Endothelial cell of umbilical vein (primary cell): ENCODE data around the gene AGAP3. TPM values are rescaled to one million over a fixed set of nuclear protein-coding genes. Genes with fewer than 3 reads are reported as not detected.

Experiments used
- BruUV-seq: library from RNA; stranded (reverse); fragments of 400-500 nt; replicated peaks from 2 replicates; lab custom pipeline; 2021; lab: Mats Ljungman, UMichigan
- CTCF ChIA-PET: fragments of 300-600, 350-600 bp; sonication (Branson Sonifier 250); formaldehyde crosslinking; loops from one replicate; lab custom pipeline; 2021; ENCODE audit warnings: antibody characterized with exemption, inconsistent platforms; lab: Charles Lee
- POLR2A ChIA-PET: fragments of 300-600, 350-600 bp; sonication (Branson Sonifier 250); formaldehyde crosslinking; loops from one replicate; lab custom pipeline; 2021; ENCODE audit warnings: antibody characterized with exemption, inconsistent platforms; lab: Charles Lee
- DNase-seq: peaks from one replicate; pipeline ENCODE4 v3.0.0-alpha.2; 2011; ENCODE audit warnings: low read depth, low spot score
- FAIRE-seq: peaks from 2 replicates; lab custom pipeline; 2011; peaks lifted over from hg19 to GRCh38; lab: Jason Lieb, UNC
- H2AFZ ChIP-seq: 2 replicates; pipeline ENCODE4 v1.6.0; 2012; ENCODE audit warnings: low read depth, low read length, control low read depth, inconsistent platforms
- H3K27ac ChIP-seq: 2 replicates; pipeline ENCODE4 v1.5.1; 2011; ENCODE audit warnings: low read depth, mild to moderate bottlenecking, control low read depth, low read length, moderate library complexity; ENCODE audit not compliant: insufficient read depth
- H3K27me3 ChIP-seq, 2 experiments: 2 replicates each; pipeline versions ENCODE4 v1.6.0 to v1.6.1; 2011; ENCODE audit warnings: low read length in 2 of 2, mixed read lengths in 1 of 2; ENCODE audit not compliant: control insufficient read depth in 2 of 2, insufficient read depth in 2 of 2
- H3K36me3 ChIP-seq, 2 experiments: 2 replicates in 1 of 2; 3 replicates in 1 of 2; pipeline ENCODE4 v1.5.1; 2011; ENCODE audit warnings: low read length in 2 of 2, mild to moderate bottlenecking in 1 of 2, moderate library complexity in 1 of 2; ENCODE audit not compliant: control insufficient read depth in 2 of 2, insufficient read depth in 2 of 2; ENCODE audit errors: extremely low read depth in 1 of 2
- H3K4me1 ChIP-seq: 3 replicates; pipeline ENCODE4 v1.5.1; 2011; ENCODE audit warnings: mild to moderate bottlenecking, low read length; ENCODE audit not compliant: control insufficient read depth, insufficient read depth; ENCODE audit errors: extremely low read depth
- H3K4me2 ChIP-seq: 2 replicates; pipeline ENCODE4 v1.6.1; 2011; ENCODE audit warnings: low read length, control low read depth, mixed read lengths; ENCODE audit not compliant: insufficient read depth
- H3K4me3 ChIP-seq, 3 experiments: fragments of 200-600 bp in 1 of 3; sonication (generic), shearing (Covaris generic) in 1 of 3; replicated peaks in 1 of 3; 2 replicates each; pipeline ENCODE4 v1.5.1; 2011 to 2016; ENCODE audit warnings: control low read depth in 3 of 3, low read length in 3 of 3, mild to moderate bottlenecking in 2 of 3, inconsistent platforms in 1 of 3, low read depth in 1 of 3, moderate library complexity in 1 of 3; ENCODE audit not compliant: insufficient read depth in 1 of 3
- H3K79me2 ChIP-seq: 2 replicates; pipeline ENCODE4 v1.6.0; 2012; ENCODE audit warnings: low read length, inconsistent platforms; ENCODE audit not compliant: control insufficient read depth, insufficient read depth
- H3K9ac ChIP-seq: replicated peaks from 2 replicates; pipeline ENCODE3; 2011; ENCODE audit warnings: low read length, control low read depth; ENCODE audit not compliant: insufficient read depth; ENCODE audit errors: extremely low read depth
- H3K9me1 ChIP-seq: replicated peaks from 3 replicates; pipeline ENCODE4 v1.6.0; 2011; ENCODE audit warnings: mild to moderate bottlenecking, low read length; ENCODE audit not compliant: control insufficient read depth, insufficient read depth; ENCODE audit errors: extremely low read depth
- H3K9me3 ChIP-seq: replicated peaks from 2 replicates; pipeline ENCODE4 v1.5.1; 2012; ENCODE audit warnings: low read length, inconsistent platforms; ENCODE audit not compliant: control insufficient read depth, insufficient read depth
- H4K20me1 ChIP-seq: replicated peaks from 2 replicates; pipeline ENCODE3; 2011; ENCODE audit warnings: mild to moderate bottlenecking, low read length; ENCODE audit not compliant: control insufficient read depth, insufficient read depth; ENCODE audit errors: extremely low read depth
- CTCF ChIP-seq, 2 donors: IDR thresholded peaks; 1 replicate in 1 of 2; 2 replicates in 1 of 2; pipeline ENCODE4 v1.5.1; 2011; ENCODE audit warnings: low read length in 2 of 2, mild to moderate bottlenecking in 2 of 2, moderate library complexity in 2 of 2, control low read depth in 1 of 2, inconsistent platforms in 1 of 2, low read depth in 1 of 2; ENCODE audit not compliant: insufficient read depth in 1 of 2; ENCODE audit errors: extremely low read depth in 1 of 2
- EZH2 ChIP-seq: IDR thresholded peaks from 2 replicates; pipeline ENCODE4 v1.6.1; 2012; ENCODE audit warnings: borderline replicate concordance, low read depth, mild to moderate bottlenecking, moderate library complexity, low read length, inconsistent platforms; ENCODE audit not compliant: severe bottlenecking
- FOS ChIP-seq: IDR thresholded peaks from 2 replicates; pipeline ENCODE4 v1.6.1; 2011; ENCODE audit warnings: mild to moderate bottlenecking, low read length, moderate library complexity, borderline replicate concordance; ENCODE audit not compliant: insufficient read depth
- GATA2 ChIP-seq: IDR thresholded peaks from 2 replicates; pipeline ENCODE4 v1.7.0; 2011; ENCODE audit warnings: low read depth, mild to moderate bottlenecking, moderate library complexity, mixed read lengths, low read length; ENCODE audit not compliant: insufficient read length, insufficient read depth
- JUN ChIP-seq: IDR thresholded peaks from 2 replicates; pipeline ENCODE4 v1.6.1; 2011; ENCODE audit warnings: borderline replicate concordance, low read depth; ENCODE audit not compliant: insufficient read length, insufficient read depth
- MYC ChIP-seq: IDR thresholded peaks from one replicate; pipeline ENCODE4 v1.6.1; 2011; ENCODE audit warnings: mild to moderate bottlenecking, low read depth, low read length
- POLR2A ChIP-seq: IDR thresholded peaks from 2 replicates; pipeline ENCODE4 v1.6.1; 2012; ENCODE audit warnings: low read depth, mild to moderate bottlenecking, control low read depth, low read length
- POLR2AphosphoS5 ChIP-seq: IDR thresholded peaks from 2 replicates; pipeline ENCODE4 v1.6.1; 2012; ENCODE audit warnings: low read depth, mild to moderate bottlenecking, control low read depth, low read length, moderate library complexity; ENCODE audit not compliant: insufficient read depth
- dilution Hi-C: fragments of 300-500 bp; cut with MboI; formaldehyde crosslinking; loops from one replicate; pipeline ENCODE4 v1.15.0; 2019; ENCODE audit warnings: low sequenced_read_pairs; ENCODE audit not compliant: extremely low pct_ligation_motif_present
- intact Hi-C: fragments of 100-400 bp; cut with micrococcal nuclease; formaldehyde crosslinking; loops from one replicate; pipeline ENCODE4 v1.10.0; 2022
- polyA plus RNA-seq, 4 experiments: library from polyadenylated mRNA; depleted of rRNA in 3 of 4; stranded (reverse) in 3 of 4; unstranded in 1 of 4; fragments of >200 nt; gene quantifications; 2 replicates each; pipeline versions ENCODE4 v1.2.1 to v1.2.3, GENCODE V29; 2011 to 2012; ENCODE audit warnings: missing spikeins in 1 of 4
- total RNA-seq: library from RNA; stranded (reverse); gene quantifications from 2 replicates; pipeline ENCODE4 v1.2.3, GENCODE V29; 2021
- TF ChIP-seq, protein P1 (sequence below): IDR thresholded peaks from 2 replicates; pipeline ENCODE4 v1.6.1; 2011; ENCODE audit not compliant: insufficient read depth, insufficient read length

The AGAP3 gene
- total and polyA plus RNA-seq, 2 donors (not counting 3 experiments of a cell fraction or from before 2014, with no cell fraction given): 171 to 174 TPM

DNA sequence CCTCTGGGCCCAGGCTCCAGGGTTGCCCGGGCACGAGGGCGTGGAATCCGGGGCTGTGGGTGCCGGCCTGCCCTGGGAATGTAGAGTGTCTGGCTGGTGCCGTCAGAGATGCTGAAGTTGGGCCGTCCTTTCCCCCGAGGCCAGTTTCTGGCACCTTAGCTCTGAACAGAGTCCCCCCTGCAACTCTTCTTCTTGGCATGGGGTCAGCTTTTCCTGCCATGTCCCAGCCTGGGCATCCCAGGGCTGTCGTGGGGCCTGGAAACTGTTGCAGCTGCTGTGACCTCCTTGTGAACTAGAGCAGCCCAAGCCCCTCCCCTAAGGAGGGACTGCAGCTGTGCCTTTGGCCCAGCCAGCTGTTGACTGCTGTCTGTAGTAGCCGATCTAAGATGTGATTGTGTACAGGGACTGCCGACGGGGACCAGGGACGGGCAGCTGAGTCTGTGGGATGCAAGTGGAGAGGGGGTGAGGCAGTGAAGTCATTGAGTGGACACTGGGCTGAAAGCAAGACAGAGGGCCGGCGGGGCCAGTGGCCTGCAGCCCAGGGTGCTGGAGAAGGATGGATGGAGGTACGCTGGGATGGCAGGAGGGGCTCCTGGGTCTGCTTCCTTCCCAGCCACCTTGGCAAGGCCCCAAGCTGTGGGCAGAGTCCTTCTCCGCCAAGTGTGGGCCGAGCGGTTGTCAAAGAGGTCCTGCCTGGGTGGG, 45.5 kb downstream of the AGAP3 start:
- Histone ChIP-seq H3K4me1 (no peaks in the 10 kb centered on the region), H3K9me1 (no peaks in the 10 kb centered on the region), H3K27ac (no peak overlapping the region), H3K79me2 (no peaks in the 10 kb centered on the region), H3K4me3 (no peak overlapping the region), H3K4me2 (no peak overlapping the region), H3K27me3 (no peaks in the 10 kb centered on the region), H4K20me1 (no peaks in the 10 kb centered on the region), H3K9me3 (no peaks in the 10 kb centered on the region), H2AFZ (no peak overlapping the region), H3K9ac (no peak overlapping the region), H3K36me3 (peaks cover 9 to 76% of the 10 kb centered on the region in 2 experiments)
- DNase-seq (no peak), FAIRE-seq (no peak)
- no TSS peak for BruUV-seq
- POLR2A ChIA-PET: no interaction called here
- CTCF ChIA-PET: interaction anchor here (0.6 kb wide), 1 partner anchor 15 kb away, joined by 3 read pairs; no protein-coding TSS in a partner anchor
- dilution Hi-C loops: no loop called here
- TF ChIP-seq FOS (no peak), POLR2A (no peak), MYC (no peak), JUN (no peak), EZH2 (no peak)
- intact Hi-C loops: no loop called here

DNA sequence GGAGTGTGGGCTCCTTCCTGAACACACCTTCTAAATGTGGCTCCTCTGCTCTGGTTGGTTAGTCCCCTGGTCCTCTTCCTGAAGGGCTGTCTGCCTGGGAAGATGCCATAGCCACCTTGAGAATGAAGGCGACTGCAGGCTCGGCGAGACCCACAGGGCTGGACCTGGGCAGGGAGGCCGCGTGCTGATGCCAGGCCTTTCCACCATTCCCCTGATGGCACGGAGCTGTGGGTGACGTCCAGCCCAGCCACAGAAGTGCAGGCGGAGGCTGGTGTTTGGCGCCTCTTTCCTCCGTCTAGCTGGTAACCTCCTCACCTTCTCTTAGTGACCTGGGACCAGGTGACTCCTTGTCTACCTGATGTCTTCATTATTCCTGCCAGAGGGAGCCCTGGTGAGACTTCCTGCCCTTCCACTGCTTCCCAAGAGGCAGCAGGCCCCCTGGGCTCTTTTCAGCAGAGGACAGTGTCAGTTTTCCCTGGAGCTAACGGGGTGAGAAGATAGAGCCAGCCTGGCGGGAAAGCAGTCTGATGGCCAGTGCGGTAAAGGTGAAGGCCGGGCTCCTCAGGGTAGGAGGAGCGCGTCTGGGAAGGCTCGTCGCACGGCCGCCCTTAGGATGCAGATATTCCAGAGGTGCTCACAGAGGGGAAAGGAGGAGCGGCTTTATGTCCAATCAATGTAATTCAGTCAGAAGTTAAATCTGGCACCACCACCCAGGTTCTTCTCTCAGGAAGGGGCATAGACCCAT, 46.4 kb downstream of the AGAP3 start:
- dilution Hi-C loops: no loop called here

More for the DNA sequence above, 46.4 kb downstream of the AGAP3 start:
- Histone ChIP-seq H4K20me1 (no peaks in the 10 kb centered on the region), H3K4me2 (no peak overlapping the region), H3K36me3 (peaks cover 9 to 74% of the 10 kb centered on the region in 2 experiments), H3K9me3 (no peaks in the 10 kb centered on the region), H2AFZ (no peak overlapping the region), H3K4me3 (no peak overlapping the region), H3K9ac (no peak overlapping the region), H3K9me1 (no peaks in the 10 kb centered on the region), H3K27ac (no peak overlapping the region), H3K27me3 (no peaks in the 10 kb centered on the region), H3K79me2 (no peaks in the 10 kb centered on the region), H3K4me1 (no peaks in the 10 kb centered on the region)
- intact Hi-C loops: no loop called here
- DNase-seq: no peak
- ChIA-PET POLR2A (no interaction called here), CTCF (no interaction called here)
- TF ChIP-seq POLR2AphosphoS5: no peak
- no peak for TF ChIP-seq JUN
- no peak for TF ChIP-seq EZH2
- TF ChIP-seq MYC: no peak
- TF ChIP-seq POLR2A: no peak
- no peak for TF ChIP-seq CTCF (IDR thresholded peaks at IDR 0.05; ENCODE audit: extremely low read depth in 1 of 2, insufficient read depth in 1 of 2, low read depth in 1 of 2, low read length in 2 of 2)
- TF ChIP-seq GATA2: no peak
- TF ChIP-seq, protein P1, sequence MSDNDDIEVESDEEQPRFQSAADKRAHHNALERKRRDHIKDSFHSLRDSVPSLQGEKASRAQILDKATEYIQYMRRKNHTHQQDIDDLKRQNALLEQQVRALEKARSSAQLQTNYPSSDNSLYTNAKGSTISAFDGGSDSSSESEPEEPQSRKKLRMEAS: no peak
- TF ChIP-seq FOS: no peak
- FAIRE-seq: no peak
- no TSS peak for BruUV-seq
